ENCODE results near the gene RHO.

Gene RHO

DNA sequence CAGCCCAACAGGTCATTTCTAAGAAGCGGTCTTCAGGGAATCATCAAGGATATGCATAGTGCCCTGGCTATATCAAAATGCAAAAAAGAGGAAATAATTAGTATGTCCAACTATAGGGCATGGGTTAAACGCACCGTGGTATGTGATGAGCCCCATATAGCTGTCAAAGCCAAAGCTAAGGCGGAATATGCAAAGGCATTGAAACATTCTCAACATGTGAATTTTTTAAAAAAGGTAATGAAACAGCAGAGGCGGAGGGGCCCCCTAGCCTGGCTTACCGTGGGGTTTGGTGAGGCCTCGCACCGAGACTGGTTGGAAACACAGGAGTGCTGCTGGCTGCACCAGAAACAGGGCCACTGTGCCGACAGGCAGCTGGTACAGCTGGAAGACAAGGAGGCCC, 54.9 kb downstream of the RHO start (continued):
- TF ChIP-seq ZNF274 (IDR thresholded peaks at IDR 0.05; ENCODE audit: low read length) (no peak), ZNF274 (tag by site-specific recombination; IDR thresholded peaks at IDR 0.05; ENCODE audit: borderline replicate concordance) (no peak), ZBTB48 (tag by site-specific recombination; IDR thresholded peaks at IDR 0.05) (no peak), ZNF174 (tag by site-specific recombination; IDR thresholded peaks at IDR 0.05) (no peak), ZNF473 (tag by site-specific recombination; IDR thresholded peaks at IDR 0.05) (no peak), ZNF341 (tag by site-specific recombination; IDR thresholded peaks at IDR 0.05; ENCODE audit: low read depth) (no peak), ZNF354C (tag by site-specific recombination; IDR thresholded peaks at IDR 0.05; ENCODE audit: borderline replicate concordance, low read depth) (no peak), GLIS1 (tag by site-specific recombination; IDR thresholded peaks at IDR 0.05) (no peak), ZNF19 (tag by site-specific recombination; IDR thresholded peaks at IDR 0.05; ENCODE audit: low read depth) (no peak), PRDM1 (tag by site-specific recombination; IDR thresholded peaks at IDR 0.05) (no peak), SP7 (tag by site-specific recombination; IDR thresholded peaks at IDR 0.05) (no peak), GLI4 (tag by site-specific recombination; IDR thresholded peaks at IDR 0.05) (no peak)

- Histone ChIP-seq H3K4me3 (ENCODE audit: low read depth, low read length) (no peak overlapping the region), H3K27ac (ENCODE audit: extremely low read depth, low read depth, low read length) (no peak overlapping the region), H3K9me3 (ENCODE audit: control insufficient read depth, insufficient read depth, low read depth, low read length) (no peaks in the 10 kb centered on the region), H3K36me3 (ENCODE audit: control insufficient read depth in 2 of 2, insufficient read depth in 1 of 2, low read length in 2 of 2) (peaks cover 0 to 23% of the 10 kb centered on the region in 2 experiments; a peak in 1 of 3 replicates), H3K4me1 (ENCODE audit: control insufficient read depth, insufficient read depth, low read length) (no peaks in the 10 kb centered on the region)
- CTCF ChIA-PET = interaction anchor here (0.6 kb wide), 1 partner anchor 35 kb away, joined by 3 read pairs; no protein-coding TSS in a partner anchor
- POLR2A ChIA-PET = no interaction called here
- TF ChIP-seq ZNF707 (tag by site-specific recombination; IDR thresholded peaks at IDR 0.05) (no peak), BCL11B (tag by site-specific recombination; IDR thresholded peaks at IDR 0.05; ENCODE audit: low read depth) (0 out of 2 replicates have a peak, but pooled peaks have one; percentile 37), ZNF10 (tag by site-specific recombination; IDR thresholded peaks at IDR 0.05) (no peak), ZNF169 (tag by site-specific recombination; IDR thresholded peaks at IDR 0.05) (no peak), ZSCAN18 (tag by site-specific recombination; IDR thresholded peaks at IDR 0.05) (no peak), KLF1 (tag by site-specific recombination; IDR thresholded peaks at IDR 0.05) (no peak), ZNF654 (tag by site-specific recombination; IDR thresholded peaks at IDR 0.05; ENCODE audit: low read depth) (no peak), ZNF623 (tag by site-specific recombination; IDR thresholded peaks at IDR 0.05) (peak; percentile 97)
Measured at GRCh38 chr3:129584631-129585030, 56.2 kb downstream of the RHO start.

Measured in HEK293 (cell line).